SJCRH30 (cell line): Measurements from ENCODE around the gene ZFYVE28. TPM values are rescaled to one million over a fixed set of nuclear protein-coding genes. Genes with fewer than 3 reads are reported as not detected.

Experiments
- DNase-seq, 2 experiments: peaks; one replicate each; pipeline ENCODE4 v3.0.0-alpha.2; 2015 to 2020
- H3K27ac ChIP-seq: fragments of 250-450 bp; sonication (Bioruptor Pico); 2 replicates; pipeline ENCODE4 v1.5.1; 2020; ENCODE audit warnings: mild to moderate bottlenecking, moderate library complexity
- H3K27me3 ChIP-seq: fragments of 250-450 bp; sonication (Bioruptor Pico); 2 replicates; pipeline ENCODE4 v1.5.1; 2020; ENCODE audit warnings: mild to moderate bottlenecking, moderate library complexity
- H3K36me3 ChIP-seq: fragments of 250-450 bp; sonication (Bioruptor Pico); 2 replicates; pipeline ENCODE4 v1.5.1; 2020; ENCODE audit warnings: mild to moderate bottlenecking, moderate library complexity
- H3K4me1 ChIP-seq: fragments of 250-450 bp; sonication (Bioruptor Pico); 2 replicates; pipeline ENCODE4 v1.5.1; 2020; ENCODE audit warnings: mild to moderate bottlenecking, moderate library complexity
- H3K4me3 ChIP-seq: fragments of 250-450 bp; sonication (Bioruptor Pico); 2 replicates; pipeline ENCODE4 v1.5.1; 2020; ENCODE audit warnings: mild to moderate bottlenecking, moderate library complexity
- H3K9me3 ChIP-seq: fragments of 250-450 bp; sonication (Bioruptor Pico); replicated peaks from 2 replicates; pipeline ENCODE4 v1.5.1; 2020; ENCODE audit warnings: mild to moderate bottlenecking, moderate library complexity
- total RNA-seq: library from RNA; depleted of rRNA; stranded (reverse); fragments of >200 nt; shearing (Covaris generic); gene quantifications from 2 replicates; pipeline ENCODE4 v1.2.3, GENCODE V29; 2014

ZFYVE28 gene
- total RNA-seq, 1 experiment from 2014 or later: not detected

DNA sequence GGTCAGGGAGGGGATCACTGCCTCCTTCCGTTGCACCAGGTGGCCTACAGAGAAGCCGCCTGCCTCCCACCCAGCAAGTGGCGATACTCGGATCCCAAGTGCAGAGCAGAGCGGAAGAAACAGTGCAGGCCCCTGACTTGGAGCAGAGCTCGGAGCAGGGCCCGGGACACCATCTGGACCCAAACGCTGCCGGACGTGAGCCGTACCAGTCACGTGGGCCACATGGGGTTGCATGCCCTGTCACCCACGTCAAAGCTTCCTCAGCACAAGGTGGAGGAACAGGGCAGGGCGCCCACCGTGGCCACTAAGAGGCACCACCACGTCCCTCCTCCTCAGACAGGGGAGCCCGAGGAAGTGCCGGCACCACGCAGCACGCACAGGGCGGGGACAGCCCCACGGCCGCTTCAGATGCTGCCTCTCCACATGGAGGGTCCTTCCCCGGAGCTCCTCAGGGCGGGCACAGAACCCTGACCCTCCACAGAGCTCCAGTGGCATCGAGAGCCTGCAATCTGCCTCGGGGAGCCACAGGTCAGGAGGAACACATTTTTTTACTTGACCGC is 18.7 kb downstream of the ZFYVE28 start:
- Histone ChIP-seq H3K4me3 (no peak overlapping the region), H3K9me3 (no peaks in the 10 kb centered on the region), H3K4me1 (peaks cover 7% of the 10 kb centered on the region; the same call in 1 of the 2 replicates), H3K27ac (no peak overlapping the region), H3K27me3 (0 out of 2 replicates have a peak, but pooled peaks cover 2% of the 10 kb centered on the region), H3K36me3 (no peaks in the 10 kb centered on the region)
- no peak for DNase-seq

DNA sequence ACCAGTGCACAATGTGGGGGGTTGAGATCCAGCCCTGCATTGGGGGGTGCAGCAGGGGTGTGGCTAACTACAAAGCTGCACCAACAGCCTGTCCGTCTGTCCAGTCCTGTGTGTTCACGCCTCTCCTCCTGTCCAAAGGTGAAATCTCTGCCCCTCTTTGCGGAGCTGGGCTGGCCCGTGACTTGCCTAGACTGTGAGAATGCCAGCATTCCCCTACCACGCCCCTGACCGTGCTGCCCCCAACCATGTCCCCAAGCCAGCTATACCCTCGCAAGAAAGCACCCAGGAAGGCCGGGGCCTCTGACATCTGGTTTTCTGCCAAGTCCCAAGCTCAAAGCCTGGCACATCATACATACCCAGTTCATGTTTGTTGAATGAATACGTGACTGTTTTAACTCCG is 19.2 kb downstream of the ZFYVE28 start:
- Histone ChIP-seq H3K4me3 (no peak overlapping the region), H3K27ac (no peak overlapping the region), H3K4me1 (peaks cover 7% of the 10 kb centered on the region; the same call in 1 of the 2 replicates), H3K36me3 (no peaks in the 10 kb centered on the region), H3K9me3 (no peaks in the 10 kb centered on the region), H3K27me3 (0 out of 2 replicates have a peak, but pooled peaks cover 2% of the 10 kb centered on the region)
- no peak for DNase-seq

DNA sequence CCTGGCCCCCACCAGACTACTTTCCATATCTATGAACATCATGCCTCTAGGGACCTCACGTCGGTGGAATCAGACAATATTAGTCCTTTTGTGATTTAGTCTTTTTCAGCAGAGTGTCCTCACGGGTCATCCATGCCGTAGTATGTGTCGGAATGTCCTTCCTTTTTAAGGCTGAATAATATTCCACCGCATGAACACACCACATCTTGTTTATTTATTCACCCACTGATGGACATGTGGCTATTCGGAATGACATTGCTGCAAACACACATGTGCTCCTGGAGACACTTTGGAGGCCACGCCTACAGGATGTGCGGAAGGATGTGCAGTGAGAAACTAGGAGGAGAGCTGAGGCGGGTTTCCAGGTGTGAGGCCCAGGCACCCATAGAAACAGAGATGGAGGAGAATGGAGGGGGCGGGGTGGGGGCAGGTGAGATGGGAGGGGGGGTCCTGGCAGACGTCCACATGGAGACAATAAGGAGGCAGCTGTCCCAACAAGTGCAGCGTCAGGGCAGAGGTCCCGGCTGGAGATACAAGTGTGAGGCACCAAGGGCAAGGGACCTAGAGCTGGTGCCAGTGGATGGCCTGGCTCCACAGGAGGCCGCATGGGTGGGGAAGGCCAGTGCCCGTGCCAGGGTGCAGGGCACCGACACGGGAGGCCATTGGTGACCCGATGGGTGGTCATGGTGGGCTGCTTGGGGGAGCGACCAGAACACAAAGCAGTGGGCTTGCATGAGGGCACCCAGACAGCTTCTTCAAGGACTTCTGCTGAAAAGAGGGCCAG is 20.7 kb downstream of the ZFYVE28 start:
- no peak overlapping the region for H3K4me3 ChIP-seq
- DNase-seq: no peak
- no peak overlapping the region for H3K27ac ChIP-seq
- peaks cover 7% of the 10 kb centered on the region; the same call in 1 of the 2 replicates for H3K4me1 ChIP-seq
- H3K36me3 ChIP-seq: no peaks in the 10 kb centered on the region
- H3K9me3 ChIP-seq: no peaks in the 10 kb centered on the region
- H3K27me3 ChIP-seq: 0 out of 2 replicates have a peak, but pooled peaks cover 2% of the 10 kb centered on the region

- Histone ChIP-seq H3K4me1 (peaks cover 3% of the 10 kb centered on the region; the same call in 1 of the 2 replicates), H3K27me3 (0 out of 2 replicates have a peak, but pooled peaks cover 2% of the 10 kb centered on the region), H3K27ac (no peak overlapping the region), H3K4me3 (no peak overlapping the region), H3K36me3 (no peaks in the 10 kb centered on the region), H3K9me3 (no peaks in the 10 kb centered on the region)
- DNase-seq: no peak
Measured at GRCh38 chr4:2396781-2397368, 21.6 kb downstream of the ZFYVE28 start.

GRCh38 chr4:2395584-2395983 is 22.9 kb downstream of the ZFYVE28 start:
- no peak overlapping the region for H3K4me3 ChIP-seq
- H3K4me1 ChIP-seq: peaks cover 5% of the 10 kb centered on the region
- H3K36me3 ChIP-seq: no peaks in the 10 kb centered on the region
- H3K9me3 ChIP-seq: no peaks in the 10 kb centered on the region
- no peak for DNase-seq
- peaks cover 5% of the 10 kb centered on the region; the same call in 1 of the 2 replicates for H3K27me3 ChIP-seq
- H3K27ac ChIP-seq: no peak overlapping the region

- H3K4me1 ChIP-seq: peaks cover 10% of the 10 kb centered on the region
- H3K27me3 ChIP-seq: peaks cover 6% of the 10 kb centered on the region; the same call in 1 of the 2 replicates
- H3K4me3 ChIP-seq: no peak overlapping the region
- no peaks in the 10 kb centered on the region for H3K9me3 ChIP-seq
- no peaks in the 10 kb centered on the region for H3K36me3 ChIP-seq
- DNase-seq: no peak
- H3K27ac ChIP-seq: no peak overlapping the region
Measured at GRCh38 chr4:2395038-2395437, 23.4 kb downstream of the ZFYVE28 start.

DNA sequence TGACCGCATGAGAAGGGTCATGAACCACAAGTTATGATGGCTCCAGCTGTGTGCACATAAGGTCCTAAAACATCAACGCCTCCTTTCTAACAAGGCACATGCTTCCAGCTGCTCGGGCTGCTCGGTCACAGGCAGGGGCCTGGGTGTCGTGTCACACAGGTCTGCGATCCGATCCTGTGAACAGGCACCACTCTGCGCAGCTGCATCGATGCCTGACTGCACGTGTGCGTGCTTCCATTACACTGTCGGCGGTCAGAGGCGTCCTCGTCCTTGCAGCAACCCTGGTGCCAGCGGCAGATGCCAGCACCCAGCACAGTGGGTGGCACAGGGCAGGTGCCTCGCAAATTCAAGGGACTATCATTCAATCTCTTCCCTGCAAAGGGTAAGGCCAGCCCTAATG is 23.9 kb downstream of the ZFYVE28 start:
- Histone ChIP-seq H3K27ac (no peak overlapping the region), H3K36me3 (no peaks in the 10 kb centered on the region), H3K4me3 (no peak overlapping the region), H3K4me1 (peaks cover 11% of the 10 kb centered on the region), H3K27me3 (peaks cover 5% of the 10 kb centered on the region; the same call in 1 of the 2 replicates), H3K9me3 (no peaks in the 10 kb centered on the region)
- no peak for DNase-seq

DNA sequence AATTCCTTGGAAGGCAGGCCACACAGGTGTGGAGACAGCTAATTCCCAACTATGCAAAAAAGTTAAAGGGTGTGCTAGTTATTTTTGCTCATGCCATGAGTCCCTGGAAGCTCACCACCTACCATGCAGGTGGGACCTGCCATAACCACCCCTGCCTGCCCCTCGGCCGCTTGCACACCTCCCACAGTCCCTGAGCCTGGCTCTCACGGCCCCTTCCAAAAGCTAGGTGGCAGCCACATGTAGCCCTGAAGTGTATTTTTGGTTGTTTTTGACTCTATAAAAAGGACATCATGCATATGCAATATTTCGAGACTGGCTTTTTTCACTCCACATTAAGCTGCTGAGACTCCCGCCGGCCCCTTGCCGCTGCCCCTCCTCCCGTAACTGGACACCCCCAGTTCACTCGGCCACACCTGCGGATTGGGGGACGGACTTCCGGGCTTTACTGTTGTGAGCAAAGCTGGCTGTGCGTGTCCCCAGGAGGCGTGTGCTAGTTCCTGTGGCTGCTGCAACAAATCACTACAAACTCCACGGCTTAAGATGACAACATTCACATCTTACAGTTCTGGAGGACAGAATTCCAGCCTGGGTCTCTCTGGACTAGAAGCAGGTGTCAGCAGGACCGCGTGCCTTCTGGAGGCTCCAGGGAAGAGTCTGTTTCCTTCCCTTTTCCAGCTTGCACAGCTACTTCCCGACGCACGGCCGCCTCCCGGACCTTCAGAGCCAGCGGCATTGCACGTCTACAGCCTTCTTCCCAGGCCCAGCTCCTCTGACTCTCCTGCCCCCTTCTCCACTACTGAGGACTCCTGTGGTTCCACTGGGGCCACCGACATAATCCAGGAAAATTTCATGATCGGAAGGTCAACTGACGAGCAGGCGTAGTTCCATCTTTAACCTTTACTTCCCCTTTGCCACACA is 24.8 kb downstream of the ZFYVE28 start:
- DNase-seq: peak; percentile 32 to 51
- Histone ChIP-seq H3K4me1 (peaks cover 11% of the 10 kb centered on the region), H3K27ac (no peak overlapping the region), H3K27me3 (peaks cover 3% of the 10 kb centered on the region; the same call in 1 of the 2 replicates), H3K9me3 (no peaks in the 10 kb centered on the region), H3K36me3 (no peaks in the 10 kb centered on the region), H3K4me3 (no peak overlapping the region)

DNA sequence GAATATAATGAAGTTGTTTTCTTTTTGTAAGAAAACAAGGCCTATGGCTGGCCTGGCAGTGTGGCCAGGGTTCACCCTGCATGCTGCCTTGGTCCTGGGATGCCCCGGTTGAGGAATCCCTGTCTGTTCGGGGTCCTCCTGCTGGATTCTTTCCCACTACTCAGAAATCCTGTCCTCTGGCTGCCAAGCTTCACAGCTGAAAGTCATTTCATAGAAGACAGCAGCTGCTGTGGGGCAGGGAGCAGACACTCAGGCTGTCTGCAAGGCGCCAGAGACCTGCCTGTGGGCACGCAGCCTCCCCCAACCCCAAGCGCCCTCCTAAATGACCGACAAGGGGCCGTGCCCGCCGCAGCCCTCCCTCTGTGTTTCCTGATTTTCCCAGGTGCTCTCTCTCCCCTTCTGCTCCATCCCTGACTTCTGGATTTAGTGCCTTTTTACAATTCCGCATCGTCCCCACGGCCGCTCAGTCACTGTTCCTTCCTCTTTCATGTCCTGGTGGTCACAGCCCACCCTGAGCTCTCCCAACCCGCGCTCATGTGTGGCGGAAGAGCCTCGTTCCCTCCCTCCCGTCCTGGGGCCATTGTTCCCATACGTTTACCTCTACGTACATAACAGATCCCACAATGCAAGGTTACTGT is 27.5 kb downstream of the ZFYVE28 start:
- peaks cover 21% of the 10 kb centered on the region for H3K27me3 ChIP-seq
- DNase-seq: peak; percentile 34 to 38
- no peak overlapping the region for H3K27ac ChIP-seq
- peaks cover 11% of the 10 kb centered on the region for H3K4me1 ChIP-seq
- H3K9me3 ChIP-seq: no peaks in the 10 kb centered on the region
- H3K4me3 ChIP-seq: peak overlapping the region; percentile 21; the same call in 1 of the 2 replicates
- H3K36me3 ChIP-seq: no peaks in the 10 kb centered on the region

DNA sequence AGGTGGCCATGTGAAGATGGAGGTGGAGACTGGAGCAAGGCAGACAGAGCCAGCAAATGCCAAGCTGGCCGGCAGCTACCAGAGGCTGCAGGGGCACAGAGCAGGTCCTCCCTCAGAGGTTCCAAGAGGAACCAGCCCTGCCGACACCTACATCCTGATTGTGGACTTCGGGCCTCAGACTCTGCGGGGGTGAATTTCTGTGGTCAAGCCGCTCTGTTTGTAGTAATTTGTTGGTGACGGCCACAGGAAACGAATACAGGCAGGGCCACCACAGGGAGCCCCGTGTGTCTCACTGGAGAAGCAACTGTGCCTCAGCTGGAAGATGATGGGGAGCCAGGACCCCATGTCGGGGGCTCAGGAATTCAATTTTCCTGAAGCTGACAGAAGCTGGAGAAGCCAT is 28.3 kb downstream of the ZFYVE28 start:
- H3K27ac ChIP-seq: no peak overlapping the region
- no peaks in the 10 kb centered on the region for H3K36me3 ChIP-seq
- H3K4me3 ChIP-seq: no peak overlapping the region
- peaks cover 11% of the 10 kb centered on the region for H3K4me1 ChIP-seq
- peaks cover 24% of the 10 kb centered on the region for H3K27me3 ChIP-seq
- no peaks in the 10 kb centered on the region for H3K9me3 ChIP-seq
- no peak for DNase-seq

DNA sequence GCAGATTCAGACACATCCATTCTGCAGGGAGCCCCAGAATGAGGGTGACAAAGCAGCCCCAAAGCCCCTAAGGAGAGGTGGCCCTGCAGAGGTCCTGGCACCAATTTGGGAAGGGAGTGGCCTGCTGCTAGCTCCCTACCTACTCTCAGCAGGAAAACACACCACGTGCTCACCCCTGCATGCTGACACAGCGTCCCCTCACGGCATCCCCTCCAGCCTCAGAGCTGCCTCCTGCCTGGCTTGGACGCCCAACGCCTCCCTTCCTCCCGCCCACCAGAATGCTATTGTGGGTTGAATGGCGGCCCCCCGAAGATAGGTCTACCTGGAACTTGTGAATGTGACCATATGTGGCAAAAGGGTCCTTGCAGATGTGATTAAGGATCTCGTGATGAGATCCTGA is 28.8 kb downstream of the ZFYVE28 start:
- H3K4me3 ChIP-seq: no peak overlapping the region
- H3K27ac ChIP-seq: no peak overlapping the region
- H3K27me3 ChIP-seq: peaks cover 25% of the 10 kb centered on the region
- no peaks in the 10 kb centered on the region for H3K36me3 ChIP-seq
- no peak for DNase-seq
- H3K9me3 ChIP-seq: no peaks in the 10 kb centered on the region
- peaks cover 11% of the 10 kb centered on the region for H3K4me1 ChIP-seq

DNA sequence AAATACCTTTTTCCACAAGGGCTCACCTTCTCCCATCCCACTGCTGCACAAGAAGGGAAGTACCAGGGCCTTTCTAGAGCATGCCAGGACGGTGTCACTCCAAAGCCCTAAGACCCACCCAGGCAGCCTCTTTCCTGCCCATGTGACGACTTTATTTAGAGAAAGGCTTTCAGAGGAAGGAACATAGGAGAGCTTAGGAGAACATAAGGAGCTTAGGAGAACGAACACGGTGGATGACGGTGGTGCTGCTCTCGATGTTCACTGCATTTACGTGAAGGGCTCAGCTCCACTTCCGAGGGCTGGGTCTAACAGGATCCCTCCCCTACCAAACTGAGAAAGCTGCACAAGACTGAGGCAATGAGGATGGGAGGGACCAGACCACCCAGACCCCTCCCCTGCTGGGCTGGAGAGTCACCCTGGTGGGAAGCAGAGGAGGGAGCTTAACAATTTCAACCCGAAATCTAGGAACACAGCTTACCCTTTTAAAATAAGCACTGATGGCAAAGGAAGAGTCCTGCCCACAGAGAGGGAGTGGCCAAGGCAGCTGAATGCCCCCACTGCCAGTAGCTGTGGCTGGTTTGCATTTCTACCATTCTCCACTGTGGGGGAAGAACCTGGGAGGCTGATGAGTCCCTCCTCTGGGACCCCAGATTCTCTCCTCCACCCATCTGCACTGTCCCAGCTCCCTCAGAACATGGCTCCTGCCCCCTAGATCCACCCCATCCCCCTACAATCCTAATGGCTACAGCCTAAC is 29.8 kb downstream of the ZFYVE28 start:
- Histone ChIP-seq H3K9me3 (no peaks in the 10 kb centered on the region), H3K4me1 (peaks cover 11% of the 10 kb centered on the region), H3K27ac (no peak overlapping the region), H3K4me3 (no peak overlapping the region), H3K36me3 (no peaks in the 10 kb centered on the region), H3K27me3 (peaks cover 25% of the 10 kb centered on the region)
- DNase-seq: no peak

- no peak for DNase-seq
Measured at GRCh38 chr4:2387829-2388228, 30.6 kb downstream of the ZFYVE28 start.

More at GRCh38 chr4:2387829-2388228, 30.6 kb downstream of the ZFYVE28 start:
- Histone ChIP-seq H3K27ac (no peak overlapping the region), H3K4me1 (peaks cover 11% of the 10 kb centered on the region), H3K9me3 (no peaks in the 10 kb centered on the region), H3K36me3 (no peaks in the 10 kb centered on the region), H3K4me3 (no peak overlapping the region), H3K27me3 (peaks cover 25% of the 10 kb centered on the region)
